Mucosa of descending colon (tissue), 3 donors: ENCODE measurements around the gene TXNRD2. TPM values are rescaled to one million over a fixed set of nuclear protein-coding genes. Genes with fewer than 3 reads are reported as not detected.
"Not testable (repeated sequence)": the region's sequence is repeated elsewhere in the genome, so short reads cannot be mapped to it uniquely, and the experiment has no call there.

ENCODE experiments used
- ATAC-seq: fragments of 200-7000 bp; cut with Tn5 transposase; one replicate; pipeline ENCODE4 v1.9.1; 2020; ENCODE audit warnings: mild to moderate bottlenecking, moderate library complexity
- DNase-seq, 3 donors: peaks; one replicate each; pipeline ENCODE4 v3.0.0-alpha.2; 2020
- H3K36me3 ChIP-seq: fragments of 200-600 bp; one replicate; pipeline ENCODE4 v1.8.0; 2021; ENCODE audit warnings: low read depth, mild to moderate bottlenecking
- H3K4me1 ChIP-seq: fragments of 200-600 bp; one replicate; pipeline ENCODE4 v1.8.0; 2021; ENCODE audit warnings: low read depth, mild to moderate bottlenecking
- H3K4me3 ChIP-seq: fragments of 200-600 bp; one replicate; pipeline ENCODE4 v1.8.0; 2021; ENCODE audit warnings: mild to moderate bottlenecking
- H3K9me3 ChIP-seq: fragments of 200-600 bp; one replicate; pipeline ENCODE4 v1.8.0; 2021; ENCODE audit warnings: mild to moderate bottlenecking
- intact Hi-C, 2 donors: fragments of 100-400 bp; cut with DNase I in 1 of 2; cut with micrococcal nuclease in 1 of 2; formaldehyde crosslinking; loops; one replicate each; pipeline versions ENCODE4 v1.11.0 to v1.11.1; 2022; cut with DNase I, micrococcal nuclease
- total RNA-seq, 3 donors: library from RNA; stranded (reverse); fragmentation: NEBNext Ultra II Directional in 2 of 3; extraction: Animal tissue kit (Norgen Biotek cat#: 25700) in 2 of 3; gene quantifications; one replicate each; pipeline versions ENCODE4 v1.2.1 to v1.2.4, GENCODE V29; 2021 to 2023
- TF ChIP-seq, protein P1 (sequence below): fragments of 200-600 bp; IDR thresholded peaks from one replicate; pipeline ENCODE4 v1.8.0; 2022; ENCODE audit warnings: antibody characterized with exemption, mild to moderate bottlenecking
- donor health status: DM: no; HTN: no; CAD: no; lungs with moderate emphysema.
- donor health status: DM: no; HTN: no; CAD: no.
- donor health status: DM: no; HTN: yes; CAD: no.

TXNRD2 gene
- total RNA-seq, 3 donors from 2014 or later, result 20.9 to 23.6 (median 22.6) TPM

DNA sequence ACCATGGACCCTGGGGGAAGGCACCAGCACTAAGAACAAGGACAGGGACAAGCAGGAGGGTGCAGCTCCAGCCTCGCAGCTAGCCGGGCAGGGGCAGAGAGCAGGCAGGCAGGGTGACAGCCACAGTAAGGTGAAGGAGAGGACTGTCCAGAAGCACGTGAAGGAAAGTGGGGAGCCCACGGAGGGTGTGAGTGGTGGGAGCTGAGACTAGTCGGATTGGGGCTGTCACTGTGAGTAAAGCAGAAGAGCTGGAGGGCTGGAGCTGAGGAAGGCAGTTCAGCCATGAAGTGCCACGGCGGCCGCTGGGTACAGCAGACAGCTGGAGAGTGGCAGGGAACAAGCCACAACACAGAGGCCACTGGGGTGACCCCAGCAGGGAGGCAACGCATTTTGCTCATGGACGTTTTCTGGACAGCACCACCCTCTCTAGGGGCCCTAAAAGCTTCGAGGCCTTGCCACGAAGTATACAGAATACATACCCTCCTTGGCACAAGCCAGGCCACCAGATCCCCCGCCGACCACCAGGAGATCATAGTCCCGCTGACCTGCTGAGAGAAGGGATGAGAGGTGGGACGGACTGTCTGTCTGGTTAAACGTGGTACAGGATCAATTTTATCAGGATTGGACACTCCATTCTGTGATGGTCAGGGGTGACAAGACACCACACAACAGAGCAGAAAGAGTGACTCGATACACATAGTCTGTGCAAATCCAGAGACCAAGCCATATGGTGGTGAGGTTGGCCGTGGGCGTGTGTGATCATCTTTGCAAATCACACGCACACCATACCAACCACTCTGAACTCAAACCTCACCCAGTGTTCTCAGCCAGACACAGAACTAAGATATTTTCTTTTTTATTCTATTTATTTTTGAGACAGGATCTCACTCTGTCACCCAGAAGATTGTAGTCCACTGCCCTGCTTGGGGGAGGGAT, 10.8 kb downstream of the TXNRD2 start:
- no peak overlapping the region for H3K4me3 ChIP-seq
- no peak for ATAC-seq
- intact Hi-C loops, result no loop called here
- no peaks in the 10 kb centered on the region for H3K9me3 ChIP-seq
- peak in 1 of 3 donors; percentile 35 for DNase-seq
- H3K36me3 ChIP-seq, result no peaks in the 10 kb centered on the region
- H3K4me1 ChIP-seq, result no peaks in the 10 kb centered on the region
- TF ChIP-seq, protein P1, sequence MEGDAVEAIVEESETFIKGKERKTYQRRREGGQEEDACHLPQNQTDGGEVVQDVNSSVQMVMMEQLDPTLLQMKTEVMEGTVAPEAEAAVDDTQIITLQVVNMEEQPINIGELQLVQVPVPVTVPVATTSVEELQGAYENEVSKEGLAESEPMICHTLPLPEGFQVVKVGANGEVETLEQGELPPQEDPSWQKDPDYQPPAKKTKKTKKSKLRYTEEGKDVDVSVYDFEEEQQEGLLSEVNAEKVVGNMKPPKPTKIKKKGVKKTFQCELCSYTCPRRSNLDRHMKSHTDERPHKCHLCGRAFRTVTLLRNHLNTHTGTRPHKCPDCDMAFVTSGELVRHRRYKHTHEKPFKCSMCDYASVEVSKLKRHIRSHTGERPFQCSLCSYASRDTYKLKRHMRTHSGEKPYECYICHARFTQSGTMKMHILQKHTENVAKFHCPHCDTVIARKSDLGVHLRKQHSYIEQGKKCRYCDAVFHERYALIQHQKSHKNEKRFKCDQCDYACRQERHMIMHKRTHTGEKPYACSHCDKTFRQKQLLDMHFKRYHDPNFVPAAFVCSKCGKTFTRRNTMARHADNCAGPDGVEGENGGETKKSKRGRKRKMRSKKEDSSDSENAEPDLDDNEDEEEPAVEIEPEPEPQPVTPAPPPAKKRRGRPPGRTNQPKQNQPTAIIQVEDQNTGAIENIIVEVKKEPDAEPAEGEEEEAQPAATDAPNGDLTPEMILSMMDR, result no peak

DNA sequence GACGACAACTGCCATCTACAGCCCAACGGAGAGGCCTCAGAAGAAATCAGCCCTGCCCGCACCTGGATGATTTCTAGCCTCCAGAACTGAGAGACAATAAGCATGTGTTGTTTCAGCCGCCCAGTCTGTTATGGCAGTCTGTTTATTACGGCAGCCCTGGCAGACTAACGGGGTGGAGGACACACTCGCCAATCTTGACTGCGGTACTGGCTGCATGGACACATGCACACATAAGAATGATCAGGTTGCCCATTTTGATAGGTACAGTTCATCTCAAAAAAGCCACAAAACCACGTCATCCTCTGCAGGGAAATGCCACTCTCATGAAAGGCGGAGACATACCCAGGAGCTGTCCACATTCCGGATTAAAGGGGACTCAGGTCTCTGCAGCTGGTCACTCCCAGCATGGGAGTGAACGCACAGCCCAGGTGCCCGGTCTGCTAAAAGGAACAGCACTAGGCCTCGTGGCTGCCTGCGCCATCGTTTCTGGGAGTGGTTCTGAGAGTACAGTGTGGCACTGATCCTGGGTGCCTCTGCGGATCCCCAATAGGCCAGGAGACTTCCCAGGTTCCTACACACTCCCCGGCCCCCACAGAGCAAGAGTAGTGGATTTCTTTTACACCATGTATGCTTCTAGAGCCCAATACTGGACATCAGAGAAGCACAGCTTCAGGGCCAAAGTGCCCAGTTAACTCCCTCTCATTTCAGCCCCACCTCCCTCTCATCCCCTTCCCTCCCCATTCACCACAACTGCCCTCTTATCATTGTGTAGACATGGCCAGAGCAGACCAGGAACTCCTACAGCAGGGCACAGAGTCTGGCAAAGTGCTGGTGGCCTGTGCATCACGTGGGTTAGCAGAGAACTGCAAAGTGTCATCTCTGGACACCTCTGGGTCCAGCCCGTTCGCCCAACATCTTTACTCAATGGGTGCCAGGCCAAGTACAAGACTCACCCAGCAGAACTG, 11.8 kb downstream of the TXNRD2 start:
- no peaks in the 10 kb centered on the region for H3K4me1 ChIP-seq
- DNase-seq (peak in 1 of 3 donors; percentile 31), ATAC-seq (no peak)
- no peaks in the 10 kb centered on the region for H3K9me3 ChIP-seq
- intact Hi-C loops, result no loop called here
- no peak overlapping the region for H3K4me3 ChIP-seq
- H3K36me3 ChIP-seq, result no peaks in the 10 kb centered on the region
- TF ChIP-seq, protein P1, result no peak

DNA sequence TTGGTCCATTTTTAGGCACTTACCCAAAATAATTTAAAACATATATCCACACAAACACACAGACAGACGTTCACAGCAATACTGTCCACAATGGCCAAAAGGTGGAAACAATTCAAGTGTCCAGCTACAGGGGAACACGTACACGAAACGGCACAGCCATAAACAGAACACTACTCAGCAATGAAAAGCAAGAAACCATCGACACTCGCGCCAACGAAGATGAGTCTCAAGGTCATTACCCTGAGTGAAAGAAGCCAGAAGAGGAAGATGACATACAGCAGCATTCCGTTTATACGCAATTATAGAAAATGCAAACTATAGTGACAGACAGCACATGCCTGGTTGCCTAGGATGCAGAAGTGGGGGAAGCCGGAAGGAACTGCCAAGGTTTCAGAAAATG, 13.4 kb downstream of the TXNRD2 start:
- TF ChIP-seq, protein P1, result no peak
- no peaks in the 10 kb centered on the region for H3K4me1 ChIP-seq
- H3K9me3 ChIP-seq, result no peaks in the 10 kb centered on the region
- ATAC-seq (no peak), DNase-seq (no peak)
- H3K4me3 ChIP-seq, result no peak overlapping the region
- H3K36me3 ChIP-seq, result no peaks in the 10 kb centered on the region
- intact Hi-C loops, result no loop called here

DNA sequence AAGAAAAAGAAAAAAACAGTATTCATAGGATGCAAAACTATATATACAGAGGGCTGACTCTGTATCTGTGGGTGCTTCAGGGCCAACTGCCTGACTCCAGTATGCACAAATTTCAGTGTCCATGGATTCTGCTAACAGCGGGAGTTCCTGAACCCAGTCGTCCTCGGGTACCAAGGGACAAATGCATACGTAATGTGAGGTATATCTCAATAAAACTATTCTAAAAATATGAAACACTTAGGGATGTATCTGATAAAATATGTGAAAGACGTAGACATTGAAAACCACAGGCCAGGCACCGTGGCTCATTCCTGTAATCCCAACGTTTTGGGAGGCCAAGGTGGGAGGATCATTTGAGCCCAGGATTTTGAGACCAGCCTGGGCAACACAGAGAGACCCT, 13.9 kb downstream of the TXNRD2 start:
- DNase-seq, result no peak
- Histone ChIP-seq H3K4me3 (no peak overlapping the region), H3K36me3 (no peaks in the 10 kb centered on the region), H3K4me1 (no peaks in the 10 kb centered on the region), H3K9me3 (no peaks in the 10 kb centered on the region)
- TF ChIP-seq, protein P1, result no peak
- intact Hi-C loops, result no loop called here
- no peak for ATAC-seq

DNA sequence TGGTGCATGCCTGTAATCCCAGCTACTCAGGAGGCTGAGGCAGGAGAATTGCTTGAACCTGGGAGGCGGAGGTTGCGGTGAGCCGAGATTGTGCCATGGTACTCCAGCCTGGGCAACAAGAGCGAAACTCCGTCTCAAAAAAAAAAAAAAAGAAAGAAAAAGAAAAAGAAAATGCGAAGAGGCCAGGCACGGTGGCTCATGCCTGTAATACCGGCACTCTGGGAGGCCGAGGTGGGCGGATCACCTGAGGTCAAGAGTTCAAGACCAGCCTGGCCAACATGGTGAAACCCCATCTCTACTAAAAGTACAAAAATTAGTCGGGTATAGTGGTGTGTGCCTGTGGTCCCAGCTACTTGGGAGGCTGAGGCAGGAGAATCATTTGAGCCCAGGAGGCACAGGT, 15.6 kb downstream of the TXNRD2 start:
- H3K9me3 ChIP-seq, ATAC-seq, H3K4me3 ChIP-seq, H3K36me3 ChIP-seq, H3K4me1 ChIP-seq, intact Hi-C loops: not testable (repeated sequence)
- DNase-seq, result peak in 1 of 3 donors; percentile 10
